Lower lobe of right lung (tissue), 2 donors: Measurements from ENCODE around the gene PRR5L. TPM values are rescaled to one million over a fixed set of nuclear protein-coding genes. Genes with fewer than 3 reads are reported as not detected.

ENCODE experiments used
- ATAC-seq, 2 donors: fragments of 200-7000 bp; cut with Tn5 transposase; one replicate each; pipeline ENCODE4 v1.9.1; 2020 to 2022; ENCODE audit warnings: mild to moderate bottlenecking in 2 of 2, moderate library complexity in 2 of 2
- DNase-seq: peaks from one replicate; pipeline ENCODE4 v3.0.0-alpha.2; 2020
- H3K27ac ChIP-seq: fragments of 200-600 bp; one replicate; pipeline ENCODE4 v1.8.0; 2022
- H3K27me3 ChIP-seq: fragments of 200-600 bp; one replicate; pipeline ENCODE4 v1.8.0; 2022; ENCODE audit warnings: low read depth
- H3K36me3 ChIP-seq: fragments of 200-600 bp; one replicate; pipeline ENCODE4 v1.8.0; 2022; ENCODE audit warnings: mild to moderate bottlenecking
- H3K4me1 ChIP-seq: fragments of 200-600 bp; one replicate; pipeline ENCODE4 v1.8.0; 2022
- H3K4me3 ChIP-seq: fragments of 200-600 bp; one replicate; pipeline ENCODE4 v1.8.0; 2022; ENCODE audit warnings: mild to moderate bottlenecking
- H3K9me3 ChIP-seq: fragments of 200-600 bp; one replicate; pipeline ENCODE4 v1.8.0; 2022
- CTCF ChIP-seq: fragments of 200-600 bp; IDR thresholded peaks from one replicate; pipeline ENCODE4 v1.8.0; 2022; ENCODE audit warnings: antibody characterized with exemption, mild to moderate bottlenecking
- intact Hi-C: fragments of 100-400 bp; cut with DNase I; formaldehyde crosslinking; loops from one replicate; pipeline ENCODE4 v1.11.0; 2022
- total RNA-seq: library from RNA; stranded (reverse); fragmentation: NEBNext Ultra II Directional; extraction: Animal tissue kit (Norgen Biotek cat#: 25700); gene quantifications from one replicate; pipeline ENCODE4 v1.2.1, GENCODE V29; 2021
- donor health status: DM: no; HTN: yes; CAD: no; lungs with severe emphysema.

The PRR5L gene
- total RNA-seq, 1 donor from 2014 or later, result 24.9 TPM

DNA sequence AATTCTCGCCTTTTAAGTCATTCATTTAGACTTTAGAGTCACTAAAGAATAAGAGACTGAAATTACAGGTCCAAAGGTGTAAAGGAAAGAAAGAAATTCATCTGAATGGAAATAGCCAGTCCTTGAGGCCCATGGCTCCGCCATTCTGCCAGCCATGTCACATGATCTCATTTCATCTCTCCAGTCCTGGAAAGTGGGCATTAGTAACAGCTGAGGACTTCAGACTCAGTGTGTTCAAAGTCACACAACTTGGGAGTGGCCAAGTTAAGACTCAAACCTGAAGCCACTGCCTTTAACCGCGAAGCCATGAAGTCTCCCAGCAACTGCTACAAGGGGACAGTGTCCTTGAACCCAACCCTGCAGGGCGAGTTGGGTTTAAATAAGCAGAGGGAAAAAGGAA lies 103.7 kb downstream of the PRR5L start:
- H3K36me3 ChIP-seq, result peaks cover 47% of the 10 kb centered on the region
- TF ChIP-seq CTCF, result no peak
- no peak for ATAC-seq

DNA sequence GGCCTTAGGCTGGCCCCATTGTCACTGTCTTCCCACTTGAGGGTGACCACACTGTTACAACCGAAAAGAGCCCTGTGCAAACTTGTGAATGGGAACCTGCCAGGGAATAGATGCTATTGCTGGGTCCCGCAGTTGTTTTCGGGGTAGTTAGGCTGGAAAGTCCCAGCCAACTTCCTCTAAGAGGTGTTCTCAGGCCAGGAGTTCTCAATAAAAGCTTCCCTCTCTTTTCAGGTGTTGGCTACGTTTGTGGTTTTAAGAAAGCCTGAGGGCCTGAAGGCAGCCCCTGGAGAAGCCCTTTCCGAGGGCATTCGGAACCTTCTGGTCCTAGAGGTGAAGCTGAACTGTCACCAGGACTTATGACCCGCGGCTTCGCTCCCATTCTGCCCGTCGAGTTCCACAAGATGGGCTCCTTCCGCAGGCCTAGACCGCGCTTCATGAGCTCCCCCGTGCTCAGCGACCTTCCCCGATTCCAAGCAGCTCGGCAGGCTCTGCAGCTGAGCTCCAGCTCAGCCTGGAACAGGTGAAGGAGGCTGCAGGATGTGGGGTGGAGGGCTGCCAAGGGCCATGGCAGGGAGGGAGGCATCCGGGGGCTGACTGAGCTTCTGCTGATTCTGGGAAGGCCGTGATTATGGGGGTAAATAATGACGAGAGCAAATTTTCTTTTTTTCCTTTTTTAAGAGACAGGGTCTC lies 104.8 kb downstream of the PRR5L start:
- H3K4me3 ChIP-seq, result no peak overlapping the region
- peaks cover 27% of the 10 kb centered on the region for H3K4me1 ChIP-seq
- no peaks in the 10 kb centered on the region for H3K27me3 ChIP-seq
- TF ChIP-seq CTCF, result no peak
- DNase-seq (no peak), ATAC-seq (no peak)
- H3K27ac ChIP-seq, result no peak overlapping the region
- intact Hi-C loops, result no loop called here
- H3K36me3 ChIP-seq, result peaks cover 47% of the 10 kb centered on the region
- no peaks in the 10 kb centered on the region for H3K9me3 ChIP-seq

More for the DNA sequence above, 103.7 kb downstream of the PRR5L start:
- H3K4me1 ChIP-seq, result peaks cover 31% of the 10 kb centered on the region
- H3K4me3 ChIP-seq, result no peak overlapping the region
- intact Hi-C loops, result no loop called here
- H3K27ac ChIP-seq, result no peak overlapping the region
- no peaks in the 10 kb centered on the region for H3K9me3 ChIP-seq
- H3K27me3 ChIP-seq, result no peaks in the 10 kb centered on the region
- DNase-seq, result no peak

GRCh38 chr11:36402568-36403170 lies 106.6 kb downstream of the PRR5L start:
- peaks cover 29% of the 10 kb centered on the region for H3K4me1 ChIP-seq
- ATAC-seq (no peak), DNase-seq (no peak)
- H3K36me3 ChIP-seq, result peaks cover 41% of the 10 kb centered on the region
- no peak overlapping the region for H3K27ac ChIP-seq
- no peaks in the 10 kb centered on the region for H3K27me3 ChIP-seq
- intact Hi-C loops, result no loop called here
- TF ChIP-seq CTCF, result no peak
- H3K4me3 ChIP-seq, result no peak overlapping the region
- H3K9me3 ChIP-seq, result no peaks in the 10 kb centered on the region

DNA sequence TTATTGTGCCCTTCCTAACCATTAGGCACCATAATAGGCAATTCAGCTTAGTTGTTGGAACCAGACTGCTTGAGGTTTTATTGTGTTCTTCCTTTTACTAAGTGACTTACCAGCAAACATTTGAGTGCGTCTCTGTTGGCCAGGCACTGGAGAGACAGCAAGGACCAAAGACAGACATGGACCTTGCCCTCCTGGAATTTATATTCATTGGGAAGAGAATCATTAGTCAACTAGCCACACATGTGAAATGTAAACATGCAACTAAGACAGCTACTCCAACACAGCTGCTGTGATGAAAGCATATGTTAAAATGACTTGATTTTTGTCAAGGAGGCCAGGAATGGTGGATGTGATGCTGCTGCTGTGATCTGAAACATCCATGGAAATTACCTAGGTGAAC lies 107.6 kb downstream of the PRR5L start:
- H3K27ac ChIP-seq, result no peak overlapping the region
- H3K36me3 ChIP-seq, result peaks cover 33% of the 10 kb centered on the region
- no peak overlapping the region for H3K4me3 ChIP-seq
- ATAC-seq (no peak), DNase-seq (no peak)
- no peaks in the 10 kb centered on the region for H3K27me3 ChIP-seq
- H3K4me1 ChIP-seq, result peaks cover 31% of the 10 kb centered on the region
- no peaks in the 10 kb centered on the region for H3K9me3 ChIP-seq
- TF ChIP-seq CTCF, result no peak
- intact Hi-C loops, result no loop called here

DNA sequence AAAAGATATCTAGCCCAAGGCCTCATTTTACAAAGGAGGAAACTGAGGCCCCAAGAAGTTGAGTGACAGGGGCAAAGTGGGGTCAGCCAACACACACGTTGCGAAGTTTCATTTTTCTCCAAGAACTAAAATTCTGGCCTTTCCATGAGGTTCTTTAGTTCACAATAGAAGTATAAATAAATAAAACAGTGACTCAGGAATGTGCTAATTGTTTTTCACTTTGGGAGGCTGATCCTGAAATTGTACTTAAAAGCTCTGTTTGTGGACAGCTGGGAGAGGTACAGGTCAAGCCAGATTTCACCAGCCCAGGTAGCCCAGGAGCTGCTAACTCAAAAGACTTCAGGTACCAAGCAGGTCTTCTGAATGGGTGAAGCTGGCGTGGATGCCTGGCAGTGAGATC lies 108.7 kb downstream of the PRR5L start:
- Histone ChIP-seq H3K27ac (no peak overlapping the region), H3K9me3 (no peaks in the 10 kb centered on the region), H3K36me3 (peaks cover 30% of the 10 kb centered on the region), H3K4me3 (no peak overlapping the region), H3K27me3 (no peaks in the 10 kb centered on the region), H3K4me1 (peaks cover 41% of the 10 kb centered on the region)
- no peak for TF ChIP-seq CTCF
- intact Hi-C loops, result no loop called here
- ATAC-seq, result no peak
- no peak for DNase-seq
